H9 (cell line): ENCODE data around the gene CYP27A1. TPM values are rescaled to one million over a fixed set of nuclear protein-coding genes. Genes with fewer than 3 reads are reported as not detected.

Experiments
- DNase-seq: peaks from one replicate; pipeline ENCODE4 v3.0.0-alpha.2; 2017
- H2AFZ ChIP-seq: one replicate; pipeline ENCODE4 v1.6.1; 2013; ENCODE audit warnings: mild to moderate bottlenecking, low read length, control low read depth, moderate library complexity
- H2AK5ac ChIP-seq: 2 replicates; pipeline ENCODE4 v1.6.1; 2013; ENCODE audit warnings: low read length, control low read depth, mixed read lengths; ENCODE audit not compliant: insufficient read length
- H2BK120ac ChIP-seq: one replicate; pipeline ENCODE4 v1.6.1; 2013; ENCODE audit warnings: low read depth, mild to moderate bottlenecking, low read length, control low read depth, inconsistent platforms; ENCODE audit not compliant: poor library complexity, severe bottlenecking
- H2BK12ac ChIP-seq: 2 replicates; pipeline ENCODE4 v1.6.1; 2013; ENCODE audit warnings: low read length, control low read depth, mixed read lengths, low read depth; ENCODE audit not compliant: insufficient read length
- H2BK15ac ChIP-seq: 2 replicates; pipeline ENCODE4 v1.6.1; 2013; ENCODE audit warnings: low read depth, low read length, control low read depth
- H2BK20ac ChIP-seq: one replicate; pipeline ENCODE4 v1.6.1; 2013; ENCODE audit warnings: low read depth, mild to moderate bottlenecking, low read length, control low read depth, inconsistent platforms; ENCODE audit not compliant: poor library complexity, severe bottlenecking
- H2BK5ac ChIP-seq: 2 replicates; pipeline ENCODE4 v1.6.1; 2013; ENCODE audit warnings: low read length, control low read depth, mixed read lengths; ENCODE audit not compliant: insufficient read length
- H3K14ac ChIP-seq: 2 replicates; pipeline ENCODE4 v1.6.1; 2013; ENCODE audit warnings: low read length, control low read depth; ENCODE audit not compliant: insufficient read depth
- H3K18ac ChIP-seq: 2 replicates; pipeline ENCODE4 v1.6.1; 2013; ENCODE audit warnings: low read depth, mild to moderate bottlenecking, mixed read lengths, low read length, control low read depth; ENCODE audit not compliant: insufficient read length
- H3K23ac ChIP-seq: 2 replicates; pipeline ENCODE4 v1.6.1; 2013; ENCODE audit warnings: low read length, control low read depth, mixed read lengths, low read depth; ENCODE audit not compliant: insufficient read length
- H3K23me2 ChIP-seq: 2 replicates; pipeline ENCODE4 v1.6.1; 2013; ENCODE audit warnings: low read depth, mild to moderate bottlenecking, mixed read lengths, low read length, control low read depth; ENCODE audit not compliant: insufficient read length, poor library complexity, severe bottlenecking
- H3K27ac ChIP-seq: 2 replicates; pipeline ENCODE4 v1.5.1; 2013; ENCODE audit warnings: low read length, control low read depth, mixed read lengths, low read depth; ENCODE audit not compliant: insufficient read length
- H3K27me3 ChIP-seq: 2 replicates; pipeline ENCODE4 v1.6.1; 2013; ENCODE audit warnings: low read length, control low read depth, inconsistent platforms; ENCODE audit not compliant: insufficient read depth
- H3K4ac ChIP-seq: 2 replicates; pipeline ENCODE4 v1.6.1; 2013; ENCODE audit warnings: low read depth, mild to moderate bottlenecking, control low read depth, inconsistent platforms, low read length, moderate library complexity
- H3K4me1 ChIP-seq: 2 replicates; pipeline ENCODE4 v1.6.1; 2013; ENCODE audit warnings: low read length, control low read depth, inconsistent platforms; ENCODE audit not compliant: insufficient read depth
- H3K4me2 ChIP-seq: 2 replicates; pipeline ENCODE4 v1.6.1; 2013; ENCODE audit warnings: low read length, control low read depth, mixed read lengths; ENCODE audit not compliant: insufficient read length, insufficient read depth
- H3K56ac ChIP-seq: 2 replicates; pipeline ENCODE4 v1.6.1; 2013; ENCODE audit warnings: low read depth, mild to moderate bottlenecking, mixed read lengths, low read length, control low read depth; ENCODE audit not compliant: insufficient read length
- H3K79me1 ChIP-seq: 2 replicates; pipeline ENCODE4 v1.6.1; 2013; ENCODE audit warnings: low read depth, mild to moderate bottlenecking, moderate library complexity, low read length, control low read depth, inconsistent platforms; ENCODE audit not compliant: insufficient read depth, poor library complexity, severe bottlenecking
- H3K79me2 ChIP-seq: 2 replicates; pipeline ENCODE4 v1.6.1; 2013; ENCODE audit warnings: low read length, control low read depth, inconsistent platforms; ENCODE audit not compliant: insufficient read depth
- H3K9ac ChIP-seq: 2 replicates; pipeline ENCODE4 v1.6.1; 2013; ENCODE audit warnings: low read length, control low read depth, mixed read lengths; ENCODE audit not compliant: insufficient read length; ENCODE audit errors: extremely low read depth
- H3K9me3 ChIP-seq: one replicate; pipeline ENCODE4 v1.6.1; 2013; ENCODE audit warnings: low read depth, low read length, inconsistent platforms; ENCODE audit not compliant: control insufficient read depth
- H3T11ph ChIP-seq: one replicate; pipeline ENCODE4 v1.6.1; 2013; ENCODE audit warnings: mild to moderate bottlenecking, low read length, control low read depth, inconsistent platforms
- H4K20me1 ChIP-seq: one replicate; pipeline ENCODE4 v1.6.1; 2013; ENCODE audit not compliant: control insufficient read depth, insufficient read length, insufficient read depth
- H4K5ac ChIP-seq: 2 replicates; pipeline ENCODE4 v1.6.1; 2013; ENCODE audit warnings: low read depth, mild to moderate bottlenecking, mixed read lengths, low read length, control low read depth; ENCODE audit not compliant: insufficient read length
- H4K8ac ChIP-seq: replicated peaks from 2 replicates; pipeline ENCODE4 v1.6.1; 2013; ENCODE audit warnings: low read length, control low read depth, mixed read lengths, low read depth; ENCODE audit not compliant: insufficient read length
- H4K91ac ChIP-seq: 2 replicates; pipeline ENCODE4 v1.6.1; 2013; ENCODE audit warnings: low read depth, mild to moderate bottlenecking, moderate library complexity, mixed read lengths, low read length, control low read depth; ENCODE audit not compliant: insufficient read length
- H3K27ac Mint-ChIP-seq, 3 experiments: 2 replicates in 2 of 3; 3 replicates in 1 of 3; pipeline ENCODE4 v1.8.0; 2020 to 2021; ENCODE audit warnings: mixed read lengths in 3 of 3, mild to moderate bottlenecking in 1 of 3, moderate library complexity in 1 of 3
- H3K27me3 Mint-ChIP-seq: 2 replicates; pipeline ENCODE4 v1.8.0; 2021; ENCODE audit warnings: low read depth, mild to moderate bottlenecking, moderate library complexity, mixed read lengths
- H3K36me3 Mint-ChIP-seq, 3 experiments: 2 replicates in 2 of 3; 3 replicates in 1 of 3; pipeline ENCODE4 v1.8.0; 2020 to 2021; ENCODE audit warnings: low read depth in 3 of 3, mixed read lengths in 3 of 3; ENCODE audit not compliant: insufficient read depth in 1 of 3
- H3K4me1 Mint-ChIP-seq, 2 experiments: 2 replicates each; pipeline ENCODE4 v1.8.0; 2020; ENCODE audit warnings: mixed read lengths in 2 of 2
- H3K4me3 Mint-ChIP-seq, 2 experiments: 2 replicates in 1 of 2; 3 replicates in 1 of 2; pipeline ENCODE4 v1.8.0; 2020 to 2021; ENCODE audit warnings: mild to moderate bottlenecking in 2 of 2, mixed read lengths in 2 of 2, moderate library complexity in 1 of 2
- H3K9me3 Mint-ChIP-seq, 2 experiments: 2 replicates in 1 of 2; 3 replicates in 1 of 2; pipeline ENCODE4 v1.8.0; 2020; ENCODE audit warnings: mild to moderate bottlenecking in 2 of 2, mixed read lengths in 2 of 2, moderate library complexity in 1 of 2
- CTCF ChIP-seq: fragments of 200-600 bp; sonication (generic); conservative IDR thresholded peaks from 3 replicates; pipeline ENCODE4 v1.8.0; 2021; ENCODE audit warnings: antibody characterized with exemption, mild to moderate bottlenecking
- WGBS: extraction: QIAGEN DNeasy Blood & Tissue Kit; methylation state at CpG from one replicate; pipeline ENCODE4 v1.1.7; 2013; ENCODE audit warnings: missing lambda C conversion rate, low lambda C conversion rate, mixed read lengths; ENCODE audit not compliant: insufficient read length; ENCODE audit errors: extremely low coverage; 5-methylcytosine and 5-hydroxymethylcytosine counted together
- total RNA-seq: library from RNA; stranded (reverse); gene quantifications from 2 replicates; pipeline ENCODE4 v1.2.1, GENCODE V29; 2021

CYP27A1 gene
- total RNA-seq, 1 experiment from 2014 or later, result 3.1 TPM

- TF ChIP-seq CTCF, result no peak
- H2AFZ ChIP-seq, result no peak overlapping the region
Observed at GRCh38 chr2:218799990-218800389, 18.0 kb downstream of the CYP27A1 start.

More at GRCh38 chr2:218799990-218800389, 18.0 kb downstream of the CYP27A1 start:
- H3K79me2 ChIP-seq, result no peaks in the 10 kb centered on the region
- Mint-ChIP-seq H3K9me3 (peaks cover 10 to 13% of the 10 kb centered on the region in 2 experiments), H3K27me3 (peaks cover 3% of the 10 kb centered on the region; the same call in 1 of the 2 replicates), H3K4me1 (peaks cover 12 to 19% of the 10 kb centered on the region in 2 experiments), H3K36me3 (peaks cover 5 to 11% (median 7%) of the 10 kb centered on the region in 3 experiments; a peak in 6 of 7 replicates), H3K4me3 (no peak overlapping the region), H3K27ac (peak overlapping the region in 1 of 3 experiments; percentile 87; a peak in 1 of 7 replicates)
- no peak overlapping the region for H2BK120ac ChIP-seq
- no peaks in the 10 kb centered on the region for H3K9me3 ChIP-seq
- no peak overlapping the region for H3T11ph ChIP-seq
- H2BK15ac ChIP-seq, result no peak overlapping the region
- no peak overlapping the region for H2BK12ac ChIP-seq
- H2BK20ac ChIP-seq, result no peak overlapping the region
- H3K4me2 ChIP-seq, result no peak overlapping the region
- H3K4me1 ChIP-seq, result no peaks in the 10 kb centered on the region; the same call in 1 of the 2 replicates
- H3K23ac ChIP-seq, result no peak overlapping the region
- no peak overlapping the region for H3K4ac ChIP-seq
- no peak overlapping the region for H3K18ac ChIP-seq
- H4K91ac ChIP-seq, result no peak overlapping the region
- no peak overlapping the region for H3K27ac ChIP-seq
- H3K14ac ChIP-seq, result no peak overlapping the region
- H3K23me2 ChIP-seq, result no peaks in the 10 kb centered on the region
- no peak overlapping the region for H2AK5ac ChIP-seq
- no peak overlapping the region for H4K8ac ChIP-seq
- H4K20me1 ChIP-seq, result no peaks in the 10 kb centered on the region
- H2BK5ac ChIP-seq, result no peak overlapping the region
- H4K5ac ChIP-seq, result no peak overlapping the region
- no peak for DNase-seq
- no peak overlapping the region for H3K9ac ChIP-seq
- H3K79me1 ChIP-seq, result no peaks in the 10 kb centered on the region
- no peaks in the 10 kb centered on the region for H3K27me3 ChIP-seq
- WGBS, result no CpG with 5 or more reads among the region's 6 CpGs
- H3K56ac ChIP-seq, result no peak overlapping the region
